ENCODE measurements around the gene PLEKHM3. TPM values are rescaled to one million over a fixed set of nuclear protein-coding genes. Genes with fewer than 3 reads are reported as not detected.
"Not testable (repeated sequence)": the region's sequence is repeated elsewhere in the genome, so short reads cannot be mapped to it uniquely, and the experiment has no call there.

The PLEKHM3 gene
- total RNA-seq, 1 donor from 2014 or later, result 6.8 TPM

GRCh38 chr2:207911856-207912255, 113.5 kb downstream of the PLEKHM3 start:
- Mint-ChIP-seq H3K36me3 (ENCODE audit: low read depth) (peaks cover 4% of the 10 kb centered on the region), H3K4me1 (no peaks in the 10 kb centered on the region), H3K4me3 (no peak overlapping the region), H3K27ac (ENCODE audit: unreplicated experiment) (no peak overlapping the region), H3K27me3 (ENCODE audit: low read depth) (no peaks in the 10 kb centered on the region), H3K9me3 (no peaks in the 10 kb centered on the region)
- TF ChIP-seq CTCF (conservative IDR thresholded peaks at IDR 0.05), result no peak
- no peak for DNase-seq (ENCODE audit: low read depth, low spot score)

GRCh38 chr2:207911215-207911614, 114.1 kb downstream of the PLEKHM3 start:
- Mint-ChIP-seq H3K4me3 (no peak overlapping the region), H3K9me3 (no peaks in the 10 kb centered on the region), H3K27ac (ENCODE audit: unreplicated experiment) (no peak overlapping the region), H3K4me1 (no peaks in the 10 kb centered on the region), H3K27me3 (ENCODE audit: low read depth) (no peaks in the 10 kb centered on the region), H3K36me3 (ENCODE audit: low read depth) (peaks cover 4% of the 10 kb centered on the region)
- DNase-seq (ENCODE audit: low read depth, low spot score), result no peak
- TF ChIP-seq CTCF (conservative IDR thresholded peaks at IDR 0.05), result no peak

- H3K27ac Mint-ChIP-seq (ENCODE audit: unreplicated experiment); DNase-seq (ENCODE audit: low read depth, low spot score); H3K9me3 Mint-ChIP-seq; H3K36me3 Mint-ChIP-seq (ENCODE audit: low read depth); H3K4me3 Mint-ChIP-seq; H3K27me3 Mint-ChIP-seq (ENCODE audit: low read depth): not testable (repeated sequence)
- peaks cover 12% of the 10 kb centered on the region for H3K4me1 Mint-ChIP-seq
Measured at GRCh38 chr2:207906495-207906894, 118.8 kb downstream of the PLEKHM3 start.

- Mint-ChIP-seq H3K4me1 (peaks cover 19% of the 10 kb centered on the region), H3K27me3 (ENCODE audit: low read depth) (no peaks in the 10 kb centered on the region), H3K9me3 (no peaks in the 10 kb centered on the region), H3K36me3 (ENCODE audit: low read depth) (no peaks in the 10 kb centered on the region), H3K27ac (ENCODE audit: unreplicated experiment) (no peak overlapping the region), H3K4me3 (no peak overlapping the region)
- TF ChIP-seq CTCF (conservative IDR thresholded peaks at IDR 0.05), result no peak
- no peak for DNase-seq (ENCODE audit: low read depth, low spot score)
Measured at GRCh38 chr2:207905546-207905945, 119.8 kb downstream of the PLEKHM3 start.

- no peaks in the 10 kb centered on the region for H3K36me3 Mint-ChIP-seq (ENCODE audit: low read depth)
- H3K9me3 Mint-ChIP-seq, result no peaks in the 10 kb centered on the region
- TF ChIP-seq CTCF (conservative IDR thresholded peaks at IDR 0.05), result no peak
- no peak for DNase-seq (ENCODE audit: low read depth, low spot score)
- H3K27ac Mint-ChIP-seq (ENCODE audit: unreplicated experiment), result no peak overlapping the region
- H3K4me1 Mint-ChIP-seq, result peaks cover 21% of the 10 kb centered on the region
- H3K4me3 Mint-ChIP-seq, result no peak overlapping the region
- no peaks in the 10 kb centered on the region for H3K27me3 Mint-ChIP-seq (ENCODE audit: low read depth)
Measured at GRCh38 chr2:207903236-207903635, 122.1 kb downstream of the PLEKHM3 start.

GRCh38 chr2:207902821-207903220, 122.5 kb downstream of the PLEKHM3 start:
- H3K27me3 Mint-ChIP-seq (ENCODE audit: low read depth), result no peaks in the 10 kb centered on the region
- no peak for DNase-seq (ENCODE audit: low read depth, low spot score)
- H3K9me3 Mint-ChIP-seq, result no peaks in the 10 kb centered on the region
- no peak for TF ChIP-seq CTCF (conservative IDR thresholded peaks at IDR 0.05)
- no peak overlapping the region for H3K27ac Mint-ChIP-seq (ENCODE audit: unreplicated experiment)
- no peaks in the 10 kb centered on the region for H3K36me3 Mint-ChIP-seq (ENCODE audit: low read depth)
- H3K4me3 Mint-ChIP-seq, result no peak overlapping the region
- peaks cover 25% of the 10 kb centered on the region for H3K4me1 Mint-ChIP-seq

All from neural crest cell (in vitro differentiated cells).